GM12878 (cell line): ENCODE results near the gene FAR2. TPM values are rescaled to one million over a fixed set of nuclear protein-coding genes. Genes with fewer than 3 reads are reported as not detected.

ENCODE experiments used
- ATAC-seq: fragments of 200-7000 bp; cut with Tn5 transposase; 3 replicates; pipeline ENCODE4 v1.9.1; 2020; ENCODE audit warnings: mild to moderate bottlenecking, moderate library complexity
- BruUV-seq: library from RNA; stranded (reverse); fragments of 400-500 nt; replicated peaks from 2 replicates; lab custom pipeline; 2021; lab: Mats Ljungman, UMichigan
- CTCF ChIA-PET: fragments of 300-600 bp; sonication (Branson Sonifier 250); formaldehyde crosslinking; extraction: SDS; loops from one replicate; lab custom pipeline; 2021; ENCODE audit warnings: inconsistent platforms; lab: Yijun Ruan, JAX
- POLR2A ChIA-PET: fragments of 350-600 bp; formaldehyde crosslinking; extraction: SDS; loops from one replicate; lab custom pipeline; 2021; ENCODE audit warnings: inconsistent platforms; lab: Charles Lee
- RAD21 ChIA-PET: fragments of 300-600 bp; sonication (Branson Sonifier 250); formaldehyde crosslinking; loops from one replicate; lab custom pipeline; 2023; ENCODE audit warnings: antibody characterized with exemption; ENCODE audit not compliant: unreplicated experiment; lab: Charles Lee
- SMC1A ChIA-PET: fragments of 300-600 bp; sonication (Branson Sonifier 250); formaldehyde crosslinking; loops from one replicate; lab custom pipeline; 2023; ENCODE audit not compliant: unreplicated experiment, uncharacterized antibody; lab: Charles Lee
- DNase-seq: peaks from one replicate; pipeline ENCODE4 v3.0.0-alpha.2; 2011; ENCODE audit warnings: low read depth, low spot score
- FAIRE-seq: peaks from 3 replicates; lab custom pipeline; 2011; peaks lifted over from hg19 to GRCh38; lab: Jason Lieb, UNC
- H2AFZ ChIP-seq: 2 replicates; pipeline ENCODE4 v1.6.0; 2011; ENCODE audit warnings: low read depth, low read length, control low read depth; ENCODE audit not compliant: control insufficient read depth
- H3K27ac ChIP-seq: 2 replicates; pipeline ENCODE4 v1.5.1; 2011; ENCODE audit warnings: control low read depth; ENCODE audit not compliant: control insufficient read depth, insufficient read depth
- H3K27me3 ChIP-seq, 2 experiments: replicated peaks in 1 of 2; 2 replicates each; pipeline versions ENCODE4 v1.6.0 to v1.6.1; 2011; ENCODE audit warnings: low read length in 1 of 2; ENCODE audit not compliant: control insufficient read depth in 2 of 2, insufficient read depth in 2 of 2
- H3K36me3 ChIP-seq, 2 experiments: 2 replicates each; pipeline ENCODE4 v1.5.1; 2011; ENCODE audit warnings: low read length in 1 of 2; ENCODE audit not compliant: control insufficient read depth in 2 of 2, insufficient read depth in 2 of 2
- H3K4me1 ChIP-seq: 2 replicates; pipeline ENCODE4 v1.6.1; 2011; ENCODE audit warnings: mild to moderate bottlenecking, low read length, moderate library complexity, mixed read lengths; ENCODE audit not compliant: control insufficient read depth, insufficient read depth
- H3K4me2 ChIP-seq: 2 replicates; pipeline ENCODE4 v1.6.0; 2011; ENCODE audit warnings: control low read depth; ENCODE audit not compliant: control insufficient read depth, insufficient read depth
- H3K4me3 ChIP-seq: fragments of 200-600 bp; sonication (generic); 2 replicates; pipeline ENCODE4 v1.5.1; 2016
- H3K79me2 ChIP-seq: 2 replicates; pipeline ENCODE4 v1.6.0; 2011; ENCODE audit warnings: low read length; ENCODE audit not compliant: control insufficient read depth, insufficient read depth
- H3K9ac ChIP-seq: 2 replicates; pipeline ENCODE4 v1.8.0; 2011; ENCODE audit warnings: low read length, control low read depth, mixed read lengths; ENCODE audit not compliant: control insufficient read depth, insufficient read depth
- H3K9me3 ChIP-seq: replicated peaks from 3 replicates; pipeline ENCODE4 v1.5.1; 2011; ENCODE audit warnings: mild to moderate bottlenecking, low read length; ENCODE audit not compliant: control insufficient read depth, insufficient read depth
- H4K20me1 ChIP-seq: 2 replicates; pipeline ENCODE4 v1.6.0; 2011; ENCODE audit not compliant: control insufficient read depth, insufficient read depth
- BACH1 ChIP-seq: fragments of 450-650 bp; IDR thresholded peaks from 2 replicates; pipeline ENCODE4 v1.6.1; 2017; ENCODE audit warnings: mild to moderate bottlenecking, borderline replicate concordance
- CBX5 ChIP-seq: sonication (generic); IDR thresholded peaks from 2 replicates; pipeline ENCODE4 v1.6.1; 2016; ENCODE audit warnings: low read depth, moderate library complexity, mild to moderate bottlenecking, inconsistent platforms
- ELK1 ChIP-seq: IDR thresholded peaks from 2 replicates; pipeline ENCODE4 v1.6.1; 2012; ENCODE audit warnings: low read depth, low read length, improper control_type of control experiment
- GABPA ChIP-seq: IDR thresholded peaks from 2 replicates; pipeline ENCODE4 v1.6.1; 2014; ENCODE audit warnings: antibody characterized with exemption, low read depth, mild to moderate bottlenecking, inconsistent platforms
- HDAC6 ChIP-seq: fragments of 200-600 bp; sonication (generic); IDR thresholded peaks from one replicate; pipeline ENCODE4 v1.8.0; 2017; ENCODE audit warnings: antibody characterized with exemption; ENCODE audit not compliant: unreplicated experiment
- KLF5 ChIP-seq: fragments of 450-650 bp; IDR thresholded peaks from 2 replicates; pipeline ENCODE4 v1.6.1; 2014; ENCODE audit warnings: mild to moderate bottlenecking; ENCODE audit not compliant: partially characterized antibody
- MAX ChIP-seq: IDR thresholded peaks from 2 replicates; pipeline ENCODE4 v1.6.1; 2012; ENCODE audit warnings: low read depth, low read length, improper control_type of control experiment
- NRF1 ChIP-seq: conservative IDR thresholded peaks from 2 replicates; pipeline ENCODE4 v1.6.1; 2011; ENCODE audit warnings: mild to moderate bottlenecking, low read depth, low read length, improper control_type of control experiment
- RELA ChIP-seq: fragments of 450-650 bp; IDR thresholded peaks from 2 replicates; pipeline ENCODE4 v1.8.0; 2014; ENCODE audit warnings: borderline replicate concordance; ENCODE audit not compliant: partially characterized antibody
- TBL1XR1 ChIP-seq: IDR thresholded peaks from 2 replicates; pipeline ENCODE4 v1.6.1; 2012; ENCODE audit warnings: low read depth, low read length, improper control_type of control experiment
- TCF3 ChIP-seq: IDR thresholded peaks from 2 replicates; pipeline ENCODE4 v1.6.1; 2012; ENCODE audit warnings: low read depth, mild to moderate bottlenecking, low read length, borderline replicate concordance; ENCODE audit not compliant: insufficient read depth
- ZBTB4 ChIP-seq: fragments of 450-650 bp; formaldehyde crosslinking; IDR thresholded peaks from 2 replicates; pipeline ENCODE4 v1.4.0; 2022; ENCODE audit warnings: mild to moderate bottlenecking, moderate library complexity
- WGBS: methylation state at CpG from one replicate; pipeline ENCODE4 v1.1.6; 2016; ENCODE audit warnings: low lambda C conversion rate; ENCODE audit not compliant: insufficient replicate concordance, insufficient coverage; ENCODE audit errors: missing lambda C conversion rate; 5-methylcytosine and 5-hydroxymethylcytosine counted together
- in situ Hi-C: fragments of 300-500 bp; cut with MboI; formaldehyde crosslinking; loops from 9 replicates; pipeline ENCODE4 v1.14.3; 2018; ENCODE audit warnings: mixed read lengths
- intact Hi-C: fragments of 100-400 bp; cut with micrococcal nuclease; formaldehyde crosslinking; loops from one replicate; pipeline ENCODE4 v1.14.2; 2022; ENCODE audit not compliant: unreplicated experiment
- polyA plus RNA-seq, 11 experiments: library from polyadenylated mRNA; depleted of rRNA in 4 of 11; unstranded in 6 of 11; stranded (reverse) in 5 of 11; fragments of >200 nt; fragmentation: Nextera tagmentation in 4 of 11; fragmentation: Illumina TruSeq in 1 of 11; extraction: Ambion mirVana in 4 of 11; extraction: Trizol in 1 of 11; gene quantifications; 1 replicate in 1 of 11; 2 replicates in 10 of 11; pipeline versions ENCODE4 v1.2.1 to v1.2.3, GENCODE V29; 2011 to 2016; ENCODE audit warnings: inconsistent platforms in 2 of 11, missing spikeins in 2 of 11, low read depth in 1 of 11
- total RNA-seq, 4 experiments: library from RNA; depleted of rRNA in 3 of 4; stranded (reverse); fragments of >200 nt in 3 of 4; fragmentation: Illumina TruSeq in 1 of 4; extraction: Trizol in 1 of 4; gene quantifications; 2 replicates each; pipeline versions ENCODE4 v1.2.1 to v1.2.3, GENCODE V29; 2013 to 2021

FAR2 gene
- total and polyA plus RNA-seq, 10 of the 15 experiments (the other 5 are each of a cell fraction or from before 2014, with no cell fraction given) = 0.50 to 1.1 (median 0.65) TPM

GRCh38 chr12:29220632-29221336, 71.7 kb downstream of the FAR2 start:
- ATAC-seq = no peak
- Histone ChIP-seq H3K4me2 (no peak overlapping the region), H2AFZ (no peak overlapping the region), H3K9me3 (no peaks in the 10 kb centered on the region; the same call in 2 of the 3 replicates), H3K36me3 (no peaks in the 10 kb centered on the region), H3K79me2 (no peaks in the 10 kb centered on the region), H3K4me3 (no peak overlapping the region), H4K20me1 (no peaks in the 10 kb centered on the region), H3K4me1 (no peaks in the 10 kb centered on the region), H3K27me3 (no peaks in the 10 kb centered on the region; a peak in 2 of 4 replicates), H3K27ac (no peak overlapping the region), H3K9ac (no peak overlapping the region)
- ChIA-PET SMC1A (interaction anchor here (0.7 to 1.4 kb wide), 5 partner anchors 9 to 52 kb away, joined by 3 to 5 read pairs (median 3); no protein-coding TSS in a partner anchor), POLR2A (no interaction called here), RAD21 (no interaction called here), CTCF (no interaction called here)
- WGBS = 56% methylated on average over 18 of the region's 18 CpGs
- in situ Hi-C loops = no loop called here
- intact Hi-C loops = no loop called here
- no peak for FAIRE-seq
- TF ChIP-seq KLF5 = no peak
- TF ChIP-seq TBL1XR1 = no peak
- no TSS peak for BruUV-seq
- no peak for DNase-seq

- H4K20me1 ChIP-seq = no peaks in the 10 kb centered on the region
- intact Hi-C loops = no loop called here
- FAIRE-seq (no peak), DNase-seq (no peak), ATAC-seq (no peak)
- no peak overlapping the region for H3K9ac ChIP-seq
- 15% methylated on average over 1 of the region's 1 CpG for WGBS
- H3K36me3 ChIP-seq = no peaks in the 10 kb centered on the region
- no TSS peak for BruUV-seq
- in situ Hi-C loops = no loop called here
- ChIA-PET SMC1A (interaction anchor here (1.4 kb wide), 1 partner anchor 11 kb away, joined by 5 read pairs; no protein-coding TSS in a partner anchor), POLR2A (no interaction called here), CTCF (no interaction called here), RAD21 (no interaction called here)
- H3K27me3 ChIP-seq = no peaks in the 10 kb centered on the region; a peak in 2 of 4 replicates
- no peaks in the 10 kb centered on the region for H3K4me1 ChIP-seq
- H3K9me3 ChIP-seq = no peaks in the 10 kb centered on the region; the same call in 2 of the 3 replicates
- H3K79me2 ChIP-seq = no peaks in the 10 kb centered on the region
- no peak overlapping the region for H3K4me2 ChIP-seq
- H2AFZ ChIP-seq = no peak overlapping the region
- H3K27ac ChIP-seq = no peak overlapping the region
- H3K4me3 ChIP-seq = no peak overlapping the region
- TF ChIP-seq MAX (no peak), HDAC6 (no peak), ELK1 (no peak), BACH1 (no peak), RELA (no peak), CBX5 (no peak), GABPA (no peak), ZBTB4 (CRISPR knock-in tag) (no peak), NRF1 (no peak), TCF3 (no peak)
Observed at GRCh38 chr12:29222200-29222599, 73.1 kb downstream of the FAR2 start.
